H9 (cell line): Measurements from ENCODE around the gene FAM217A. TPM values are rescaled to one million over a fixed set of nuclear protein-coding genes. Genes with fewer than 3 reads are reported as not detected.

ENCODE experiments used
- DNase-seq: peaks from one replicate; pipeline ENCODE4 v3.0.0-alpha.2; 2017
- H2AFZ ChIP-seq: one replicate; pipeline ENCODE4 v1.6.1; 2013; ENCODE audit warnings: mild to moderate bottlenecking, low read length, control low read depth, moderate library complexity
- H2AK5ac ChIP-seq: 2 replicates; pipeline ENCODE4 v1.6.1; 2013; ENCODE audit warnings: low read length, control low read depth, mixed read lengths; ENCODE audit not compliant: insufficient read length
- H2BK120ac ChIP-seq: one replicate; pipeline ENCODE4 v1.6.1; 2013; ENCODE audit warnings: low read depth, mild to moderate bottlenecking, low read length, control low read depth, inconsistent platforms; ENCODE audit not compliant: poor library complexity, severe bottlenecking
- H2BK12ac ChIP-seq: 2 replicates; pipeline ENCODE4 v1.6.1; 2013; ENCODE audit warnings: low read length, control low read depth, mixed read lengths, low read depth; ENCODE audit not compliant: insufficient read length
- H2BK15ac ChIP-seq: 2 replicates; pipeline ENCODE4 v1.6.1; 2013; ENCODE audit warnings: low read depth, low read length, control low read depth
- H2BK20ac ChIP-seq: one replicate; pipeline ENCODE4 v1.6.1; 2013; ENCODE audit warnings: low read depth, mild to moderate bottlenecking, low read length, control low read depth, inconsistent platforms; ENCODE audit not compliant: poor library complexity, severe bottlenecking
- H2BK5ac ChIP-seq: 2 replicates; pipeline ENCODE4 v1.6.1; 2013; ENCODE audit warnings: low read length, control low read depth, mixed read lengths; ENCODE audit not compliant: insufficient read length
- H3K14ac ChIP-seq: 2 replicates; pipeline ENCODE4 v1.6.1; 2013; ENCODE audit warnings: low read length, control low read depth; ENCODE audit not compliant: insufficient read depth
- H3K18ac ChIP-seq: 2 replicates; pipeline ENCODE4 v1.6.1; 2013; ENCODE audit warnings: low read depth, mild to moderate bottlenecking, mixed read lengths, low read length, control low read depth; ENCODE audit not compliant: insufficient read length
- H3K23ac ChIP-seq: 2 replicates; pipeline ENCODE4 v1.6.1; 2013; ENCODE audit warnings: low read length, control low read depth, mixed read lengths, low read depth; ENCODE audit not compliant: insufficient read length
- H3K23me2 ChIP-seq: 2 replicates; pipeline ENCODE4 v1.6.1; 2013; ENCODE audit warnings: low read depth, mild to moderate bottlenecking, mixed read lengths, low read length, control low read depth; ENCODE audit not compliant: insufficient read length, poor library complexity, severe bottlenecking
- H3K27ac ChIP-seq: 2 replicates; pipeline ENCODE4 v1.5.1; 2013; ENCODE audit warnings: low read length, control low read depth, mixed read lengths, low read depth; ENCODE audit not compliant: insufficient read length
- H3K27me3 ChIP-seq: 2 replicates; pipeline ENCODE4 v1.6.1; 2013; ENCODE audit warnings: low read length, control low read depth, inconsistent platforms; ENCODE audit not compliant: insufficient read depth
- H3K4ac ChIP-seq: 2 replicates; pipeline ENCODE4 v1.6.1; 2013; ENCODE audit warnings: low read depth, mild to moderate bottlenecking, control low read depth, inconsistent platforms, low read length, moderate library complexity
- H3K4me1 ChIP-seq: 2 replicates; pipeline ENCODE4 v1.6.1; 2013; ENCODE audit warnings: low read length, control low read depth, inconsistent platforms; ENCODE audit not compliant: insufficient read depth
- H3K4me2 ChIP-seq: 2 replicates; pipeline ENCODE4 v1.6.1; 2013; ENCODE audit warnings: low read length, control low read depth, mixed read lengths; ENCODE audit not compliant: insufficient read length, insufficient read depth
- H3K56ac ChIP-seq: 2 replicates; pipeline ENCODE4 v1.6.1; 2013; ENCODE audit warnings: low read depth, mild to moderate bottlenecking, mixed read lengths, low read length, control low read depth; ENCODE audit not compliant: insufficient read length
- H3K79me1 ChIP-seq: 2 replicates; pipeline ENCODE4 v1.6.1; 2013; ENCODE audit warnings: low read depth, mild to moderate bottlenecking, moderate library complexity, low read length, control low read depth, inconsistent platforms; ENCODE audit not compliant: insufficient read depth, poor library complexity, severe bottlenecking
- H3K79me2 ChIP-seq: 2 replicates; pipeline ENCODE4 v1.6.1; 2013; ENCODE audit warnings: low read length, control low read depth, inconsistent platforms; ENCODE audit not compliant: insufficient read depth
- H3K9ac ChIP-seq: 2 replicates; pipeline ENCODE4 v1.6.1; 2013; ENCODE audit warnings: low read length, control low read depth, mixed read lengths; ENCODE audit not compliant: insufficient read length; ENCODE audit errors: extremely low read depth
- H3K9me3 ChIP-seq: one replicate; pipeline ENCODE4 v1.6.1; 2013; ENCODE audit warnings: low read depth, low read length, inconsistent platforms; ENCODE audit not compliant: control insufficient read depth
- H3T11ph ChIP-seq: one replicate; pipeline ENCODE4 v1.6.1; 2013; ENCODE audit warnings: mild to moderate bottlenecking, low read length, control low read depth, inconsistent platforms
- H4K20me1 ChIP-seq: one replicate; pipeline ENCODE4 v1.6.1; 2013; ENCODE audit not compliant: control insufficient read depth, insufficient read length, insufficient read depth
- H4K5ac ChIP-seq: 2 replicates; pipeline ENCODE4 v1.6.1; 2013; ENCODE audit warnings: low read depth, mild to moderate bottlenecking, mixed read lengths, low read length, control low read depth; ENCODE audit not compliant: insufficient read length
- H4K8ac ChIP-seq: replicated peaks from 2 replicates; pipeline ENCODE4 v1.6.1; 2013; ENCODE audit warnings: low read length, control low read depth, mixed read lengths, low read depth; ENCODE audit not compliant: insufficient read length
- H4K91ac ChIP-seq: 2 replicates; pipeline ENCODE4 v1.6.1; 2013; ENCODE audit warnings: low read depth, mild to moderate bottlenecking, moderate library complexity, mixed read lengths, low read length, control low read depth; ENCODE audit not compliant: insufficient read length
- H3K27ac Mint-ChIP-seq, 3 experiments: 2 replicates in 2 of 3; 3 replicates in 1 of 3; pipeline ENCODE4 v1.8.0; 2020 to 2021; ENCODE audit warnings: mixed read lengths in 3 of 3, mild to moderate bottlenecking in 1 of 3, moderate library complexity in 1 of 3
- H3K27me3 Mint-ChIP-seq: 2 replicates; pipeline ENCODE4 v1.8.0; 2021; ENCODE audit warnings: low read depth, mild to moderate bottlenecking, moderate library complexity, mixed read lengths
- H3K36me3 Mint-ChIP-seq, 3 experiments: 2 replicates in 2 of 3; 3 replicates in 1 of 3; pipeline ENCODE4 v1.8.0; 2020 to 2021; ENCODE audit warnings: low read depth in 3 of 3, mixed read lengths in 3 of 3; ENCODE audit not compliant: insufficient read depth in 1 of 3
- H3K4me1 Mint-ChIP-seq, 2 experiments: 2 replicates each; pipeline ENCODE4 v1.8.0; 2020; ENCODE audit warnings: mixed read lengths in 2 of 2
- H3K4me3 Mint-ChIP-seq, 2 experiments: 2 replicates in 1 of 2; 3 replicates in 1 of 2; pipeline ENCODE4 v1.8.0; 2020 to 2021; ENCODE audit warnings: mild to moderate bottlenecking in 2 of 2, mixed read lengths in 2 of 2, moderate library complexity in 1 of 2
- H3K9me3 Mint-ChIP-seq, 2 experiments: 2 replicates in 1 of 2; 3 replicates in 1 of 2; pipeline ENCODE4 v1.8.0; 2020; ENCODE audit warnings: mild to moderate bottlenecking in 2 of 2, mixed read lengths in 2 of 2, moderate library complexity in 1 of 2
- CTCF ChIP-seq: fragments of 200-600 bp; sonication (generic); conservative IDR thresholded peaks from 3 replicates; pipeline ENCODE4 v1.8.0; 2021; ENCODE audit warnings: antibody characterized with exemption, mild to moderate bottlenecking
- WGBS: extraction: QIAGEN DNeasy Blood & Tissue Kit; methylation state at CpG from one replicate; pipeline ENCODE4 v1.1.7; 2013; ENCODE audit warnings: missing lambda C conversion rate, low lambda C conversion rate, mixed read lengths; ENCODE audit not compliant: insufficient read length; ENCODE audit errors: extremely low coverage; 5-methylcytosine and 5-hydroxymethylcytosine counted together
- total RNA-seq: library from RNA; stranded (reverse); gene quantifications from 2 replicates; pipeline ENCODE4 v1.2.1, GENCODE V29; 2021

Gene FAM217A
- total RNA-seq, 1 experiment from 2014 or later = not detected

- no peak overlapping the region for H3K9ac ChIP-seq
- no peak overlapping the region for H2BK15ac ChIP-seq
- no peaks in the 10 kb centered on the region for H3K4me1 ChIP-seq
- H3K4me2 ChIP-seq = no peak overlapping the region
- H3K36me3 Mint-ChIP-seq = peaks cover 27 to 55% (median 49%) of the 10 kb centered on the region in 3 experiments; a peak in 6 of 7 replicates
- no peaks in the 10 kb centered on the region for H3K23me2 ChIP-seq
- H3K4me3 Mint-ChIP-seq = no peak overlapping the region
- H3K27me3 Mint-ChIP-seq = no peaks in the 10 kb centered on the region
- no peak overlapping the region for H4K91ac ChIP-seq
- H3T11ph ChIP-seq = no peak overlapping the region
- no peak overlapping the region for H2BK5ac ChIP-seq
- H3K79me1 ChIP-seq = peaks cover 15% of the 10 kb centered on the region
- peak overlapping the region in 2 of 3 experiments; percentile 10 to 64; a peak in 1 of 7 replicates for H3K27ac Mint-ChIP-seq
- H3K18ac ChIP-seq = no peak overlapping the region
- WGBS = no CpG with 5 or more reads among the region's 1 CpG
- no peak overlapping the region for H2AK5ac ChIP-seq
- H3K14ac ChIP-seq = no peak overlapping the region
- no peaks in the 10 kb centered on the region for H3K27me3 ChIP-seq
- H2BK120ac ChIP-seq = no peak overlapping the region
- no peaks in the 10 kb centered on the region for H4K20me1 ChIP-seq
- no peaks in the 10 kb centered on the region for H3K9me3 Mint-ChIP-seq
- no peak overlapping the region for H3K23ac ChIP-seq
- H2AFZ ChIP-seq = no peak overlapping the region
- no peak overlapping the region for H3K56ac ChIP-seq
- no peaks in the 10 kb centered on the region for H3K9me3 ChIP-seq
- no peak overlapping the region for H3K27ac ChIP-seq
- peaks cover 32% of the 10 kb centered on the region; the same call in 1 of the 2 replicates for H3K79me2 ChIP-seq
- H2BK20ac ChIP-seq = no peak overlapping the region
- no peak overlapping the region for H3K4ac ChIP-seq
- peaks cover 8 to 17% of the 10 kb centered on the region in 2 experiments; a peak in 3 of 4 replicates for H3K4me1 Mint-ChIP-seq
- no peak overlapping the region for H2BK12ac ChIP-seq
- no peak overlapping the region for H4K8ac ChIP-seq
- no peak for DNase-seq
- no peak overlapping the region for H4K5ac ChIP-seq
- TF ChIP-seq CTCF = no peak
Observed at GRCh38 chr6:4031442-4031841, 47.5 kb downstream of the FAM217A start.
